IPS-NIHi7 (cell line): ENCODE measurements around the gene INSM1.

ENCODE experiments used
- DNase-seq: peaks from one replicate; pipeline ENCODE4 v3.0.0; 2012; ENCODE audit warnings: mixed read lengths; ENCODE audit errors: extremely low spot score

INSM1 gene

DNA sequence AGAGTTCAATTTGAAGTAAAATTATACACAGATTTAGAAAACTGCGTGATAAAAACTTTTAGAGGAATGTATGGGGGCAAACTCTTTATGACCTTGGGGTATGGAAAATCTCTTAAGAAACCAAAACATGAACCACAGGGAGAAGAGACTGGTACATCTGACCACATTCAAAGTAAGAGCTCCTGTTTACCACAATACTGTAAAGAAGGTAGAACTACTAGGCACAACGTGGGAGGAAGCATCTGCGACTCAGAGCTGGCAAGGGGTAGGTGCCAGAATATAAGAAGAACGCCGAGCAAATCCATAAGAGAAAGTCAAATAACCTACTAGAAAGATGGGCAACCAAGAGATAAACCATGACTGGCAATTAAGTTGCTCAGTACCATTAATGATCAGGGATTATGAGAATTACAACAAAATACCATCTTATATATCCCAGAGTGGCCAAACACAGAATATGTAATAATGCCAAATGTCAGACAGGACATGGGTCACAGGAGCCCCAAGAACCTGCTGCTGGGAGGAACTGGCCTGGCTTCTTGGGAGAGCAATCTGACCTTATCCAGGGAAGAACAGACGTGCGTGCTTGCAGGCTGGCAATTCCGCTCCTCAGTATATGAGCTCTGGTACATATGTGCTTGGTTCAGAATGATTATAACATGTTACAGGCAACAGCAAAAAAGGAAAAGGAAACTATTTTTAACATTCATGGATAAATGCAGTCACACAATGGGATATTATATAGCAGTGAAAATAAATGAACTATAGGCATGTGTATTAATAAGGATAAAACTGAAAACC lies 50.2 kb downstream of the INSM1 start:
- no peak for DNase-seq
